Testis (tissue), 3 donors: Measurements from ENCODE around the gene CEP78. TPM values are rescaled to one million over a fixed set of nuclear protein-coding genes. Genes with fewer than 3 reads are reported as not detected.

Experiments used
- DNase-seq: peaks from one replicate; pipeline ENCODE4 v3.0.0-alpha.2; 2019
- H3K27ac ChIP-seq, 2 donors: fragments of 200-600 bp; sonication (generic); one replicate each; pipeline ENCODE4 v1.5.1; 2019
- H3K27me3 ChIP-seq: fragments of 200-600 bp; sonication (generic); one replicate; pipeline ENCODE4 v1.5.1; 2019
- H3K36me3 ChIP-seq: fragments of 200-600 bp; sonication (generic); one replicate; pipeline ENCODE4 v1.5.1; 2017; ENCODE audit warnings: low read depth; ENCODE audit errors: missing control alignments
- H3K4me1 ChIP-seq: fragments of 200-600 bp; sonication (generic); one replicate; pipeline ENCODE4 v1.5.1; 2019
- H3K4me3 ChIP-seq, 2 donors: fragments of 200-600 bp; sonication (generic); one replicate each; pipeline ENCODE4 v1.5.1; 2017 to 2019
- H3K9me3 ChIP-seq: fragments of 200-600 bp; sonication (generic); one replicate; pipeline ENCODE4 v1.5.1; 2017
- POLR2A ChIP-seq: fragments of 450-650 bp; IDR thresholded peaks from one replicate; pipeline ENCODE4 v1.6.1; 2017; ENCODE audit warnings: antibody characterized with exemption, mild to moderate bottlenecking, moderate library complexity
- WGBS, 2 donors: methylation state at CpG; one replicate each; pipeline ENCODE4 v1.1.5; 2018; 5-methylcytosine and 5-hydroxymethylcytosine counted together
- intact Hi-C: fragments of 100-400 bp; cut with DNase I; formaldehyde crosslinking; loops from one replicate; pipeline ENCODE4 v1.15.1; 2023; ENCODE audit warnings: low total_unique reads
- polyA plus RNA-seq: library from polyadenylated mRNA; stranded (reverse); fragments of 350-450 nt; fragmentation: Illumina TruSeq; extraction: RNeasy Lipid Tissue Mini Kit (QIAGEN cat#74804); gene quantifications from one replicate; pipeline ENCODE4 v1.2.3, GENCODE V29; 2014; ENCODE audit warnings: low read depth, low replicate concordance; ENCODE audit not compliant: insufficient read depth
- total RNA-seq, 2 donors: library from RNA; depleted of rRNA; stranded (reverse); fragments of >200 nt; gene quantifications; one replicate each; pipeline ENCODE4 v1.2.3, GENCODE V29; 2016
- TF ChIP-seq, protein P1 (sequence below), 3 experiments: fragments of 450-650 bp in 2 of 3; fragments of 200-600 bp in 1 of 3; sonication (generic) in 1 of 3; IDR thresholded peaks; one replicate each; pipeline ENCODE4 v1.5.1; 2016 to 2019; ENCODE audit warnings: antibody characterized with exemption in 3 of 3, mild to moderate bottlenecking in 2 of 3, moderate library complexity in 1 of 3

Gene CEP78
- total and polyA plus RNA-seq, 3 donors from 2014 or later: 28.2 to 50.2 (median 37.4) TPM

DNA sequence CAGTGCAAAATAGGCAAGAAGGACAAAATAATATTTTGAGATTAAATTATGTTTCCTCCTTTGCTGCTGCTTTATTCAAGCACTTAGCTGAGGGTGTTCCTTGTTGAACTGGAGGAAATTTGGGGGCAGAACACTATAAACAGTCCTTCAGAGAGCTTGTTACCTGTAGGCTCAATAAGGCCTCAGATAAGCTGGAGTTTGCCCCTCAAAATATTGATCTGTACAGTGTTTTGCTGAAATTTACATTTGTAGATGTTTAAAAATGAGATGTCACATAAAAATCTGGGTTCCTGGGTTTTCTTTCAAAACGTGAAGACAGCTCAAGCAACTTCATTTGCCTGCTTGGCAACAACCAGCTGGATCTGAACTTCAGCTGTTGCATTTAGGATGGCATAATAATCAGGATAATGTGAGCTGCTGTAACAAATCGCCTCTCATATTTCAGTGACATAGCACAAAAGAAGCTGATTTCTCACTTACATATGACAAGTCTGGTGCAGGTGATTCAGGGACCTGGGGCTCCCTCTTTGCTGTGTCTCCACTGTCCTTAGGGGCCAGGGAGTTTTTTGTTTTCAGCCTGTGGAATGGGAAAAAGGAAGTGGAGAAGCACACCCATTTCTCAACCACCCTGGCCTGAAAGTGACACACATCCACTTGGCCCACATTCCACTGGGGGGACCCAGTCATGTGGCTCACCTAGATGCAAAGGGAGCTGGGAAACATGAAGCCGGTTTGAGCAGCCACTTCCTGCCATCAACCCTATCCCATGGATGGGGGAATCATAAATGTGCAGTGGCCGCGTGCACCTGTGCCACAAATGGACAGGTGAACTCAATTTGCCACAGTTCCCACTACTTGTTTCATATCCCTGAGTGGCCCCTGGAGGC lies 58.7 kb downstream of the CEP78 start:
- 79 to 88% methylated on average over 5 of the region's 5 CpGs for WGBS, 2 donors
- H3K9me3 ChIP-seq: no peaks in the 10 kb centered on the region
- H3K36me3 ChIP-seq: no peaks in the 10 kb centered on the region
- TF ChIP-seq, protein P1, sequence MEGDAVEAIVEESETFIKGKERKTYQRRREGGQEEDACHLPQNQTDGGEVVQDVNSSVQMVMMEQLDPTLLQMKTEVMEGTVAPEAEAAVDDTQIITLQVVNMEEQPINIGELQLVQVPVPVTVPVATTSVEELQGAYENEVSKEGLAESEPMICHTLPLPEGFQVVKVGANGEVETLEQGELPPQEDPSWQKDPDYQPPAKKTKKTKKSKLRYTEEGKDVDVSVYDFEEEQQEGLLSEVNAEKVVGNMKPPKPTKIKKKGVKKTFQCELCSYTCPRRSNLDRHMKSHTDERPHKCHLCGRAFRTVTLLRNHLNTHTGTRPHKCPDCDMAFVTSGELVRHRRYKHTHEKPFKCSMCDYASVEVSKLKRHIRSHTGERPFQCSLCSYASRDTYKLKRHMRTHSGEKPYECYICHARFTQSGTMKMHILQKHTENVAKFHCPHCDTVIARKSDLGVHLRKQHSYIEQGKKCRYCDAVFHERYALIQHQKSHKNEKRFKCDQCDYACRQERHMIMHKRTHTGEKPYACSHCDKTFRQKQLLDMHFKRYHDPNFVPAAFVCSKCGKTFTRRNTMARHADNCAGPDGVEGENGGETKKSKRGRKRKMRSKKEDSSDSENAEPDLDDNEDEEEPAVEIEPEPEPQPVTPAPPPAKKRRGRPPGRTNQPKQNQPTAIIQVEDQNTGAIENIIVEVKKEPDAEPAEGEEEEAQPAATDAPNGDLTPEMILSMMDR (IDR thresholded peaks at IDR 0.05): no peak
- no peak for TF ChIP-seq POLR2A
- H3K4me1 ChIP-seq: peaks cover 10% of the 10 kb centered on the region
- H3K27ac ChIP-seq: no peak overlapping the region
- no peaks in the 10 kb centered on the region for H3K27me3 ChIP-seq
- no peak for DNase-seq
- H3K4me3 ChIP-seq: no peak overlapping the region
- intact Hi-C loops: no loop called here

DNA sequence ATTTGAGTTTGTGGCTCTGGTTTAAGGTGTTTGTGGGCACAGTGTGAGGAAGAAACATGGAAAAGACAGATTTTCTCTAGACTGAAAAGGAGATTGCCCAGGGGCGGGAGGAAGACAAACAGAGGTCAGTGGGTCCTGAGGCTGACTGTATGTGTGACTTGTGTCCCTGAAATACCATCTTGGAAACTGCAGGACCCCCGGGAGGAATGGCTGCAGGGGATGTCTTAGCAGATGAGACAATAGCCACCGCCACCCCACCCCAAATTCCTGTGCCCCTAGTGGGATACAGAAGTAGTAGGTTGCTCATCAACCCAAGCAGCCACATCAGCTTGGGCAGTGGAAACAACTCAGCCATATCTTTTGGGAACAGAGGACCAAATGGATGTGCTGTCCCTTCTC lies 59.3 kb downstream of the CEP78 start:
- Histone ChIP-seq H3K9me3 (no peaks in the 10 kb centered on the region), H3K4me1 (peaks cover 10% of the 10 kb centered on the region), H3K36me3 (no peaks in the 10 kb centered on the region), H3K4me3 (no peak overlapping the region), H3K27ac (no peak overlapping the region), H3K27me3 (no peaks in the 10 kb centered on the region)
- DNase-seq: no peak
- 87 to 100% methylated on average over 2 to 3 of the region's 3 CpGs for WGBS, 2 donors
- TF ChIP-seq POLR2A: no peak
- TF ChIP-seq, protein P1 (IDR thresholded peaks at IDR 0.05): no peak
- intact Hi-C loops: no loop called here

DNA sequence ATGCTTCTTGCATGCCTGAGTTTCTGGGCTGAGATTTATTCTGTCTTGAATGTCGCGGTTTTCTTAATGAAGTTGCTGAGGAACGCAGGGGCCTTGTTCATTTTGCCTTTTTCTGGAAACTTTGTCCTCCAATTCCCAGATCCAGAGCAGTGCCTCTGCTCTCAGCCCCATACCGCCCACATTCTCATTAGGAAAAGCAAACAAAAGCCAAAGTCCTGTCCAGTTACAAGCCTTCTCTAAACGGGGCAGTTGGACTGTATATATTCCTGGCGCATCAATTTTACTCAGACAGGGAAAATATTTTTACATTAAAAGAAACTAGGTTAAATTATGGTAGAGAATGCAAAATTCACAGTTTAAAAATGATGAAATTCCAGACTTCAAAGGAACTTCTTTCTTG lies 59.9 kb downstream of the CEP78 start:
- Histone ChIP-seq H3K36me3 (no peaks in the 10 kb centered on the region), H3K4me3 (peak overlapping the region in 1 of 2 donors; percentile 65), H3K27me3 (no peaks in the 10 kb centered on the region), H3K27ac (no peak overlapping the region), H3K9me3 (no peaks in the 10 kb centered on the region), H3K4me1 (peaks cover 10% of the 10 kb centered on the region)
- TF ChIP-seq, protein P1 (IDR thresholded peaks at IDR 0.05): no peak
- no peak for DNase-seq
- intact Hi-C loops: no loop called here
- 28 to 31% methylated on average over 6 of the region's 6 CpGs for WGBS, 2 donors

DNA sequence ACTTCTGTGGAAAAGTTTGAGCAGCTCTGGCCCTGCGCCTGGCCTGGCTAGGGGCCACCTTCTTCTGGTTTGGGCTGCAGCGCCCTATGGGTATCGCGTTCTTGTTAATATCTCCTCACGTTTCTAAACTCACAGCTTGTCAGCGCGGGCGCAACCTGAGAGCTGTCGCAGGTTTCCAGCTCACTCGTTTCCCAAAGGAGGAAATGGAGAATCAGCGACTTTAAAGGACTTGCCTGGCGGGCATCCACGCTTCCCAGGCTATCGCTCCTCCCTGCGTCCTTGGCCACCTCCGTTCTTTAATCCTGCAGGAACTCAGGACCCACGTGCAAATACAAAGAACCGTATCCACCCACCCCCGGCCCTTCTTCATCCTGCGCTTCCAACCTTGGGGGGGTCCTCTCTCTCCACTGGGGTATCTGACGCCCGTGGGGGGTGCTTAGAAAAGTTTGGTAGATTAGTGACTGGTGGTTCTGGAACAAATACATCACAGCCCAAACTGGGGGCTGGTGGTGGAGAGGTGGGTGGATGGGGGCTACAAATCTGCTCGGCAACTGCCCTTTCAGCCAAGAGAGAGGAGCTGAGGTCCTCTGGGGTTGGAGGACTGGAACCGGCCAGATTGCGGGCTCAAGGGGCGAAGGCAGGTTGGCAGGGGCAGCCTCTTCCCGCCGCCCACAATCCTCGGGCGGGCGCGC lies 60.5 kb downstream of the CEP78 start:
- TF ChIP-seq POLR2A: no peak
- TF ChIP-seq, protein P1 (IDR thresholded peaks at IDR 0.05): no peak
- peak overlapping the region; percentile 63 to 65 for H3K4me3 ChIP-seq
- WGBS, 2 donors: 1 to 2% methylated on average over 21 to 32 of the region's 32 CpGs
- intact Hi-C loops: no loop called here
- peaks cover 10% of the 10 kb centered on the region for H3K4me1 ChIP-seq
- no peaks in the 10 kb centered on the region for H3K9me3 ChIP-seq
- H3K36me3 ChIP-seq: no peaks in the 10 kb centered on the region
- DNase-seq: peak; percentile 70
- peak overlapping the region; percentile 23 to 48 for H3K27ac ChIP-seq
- no peaks in the 10 kb centered on the region for H3K27me3 ChIP-seq
